ENCODE results near the gene STK24. TPM values are rescaled to one million over a fixed set of nuclear protein-coding genes. Genes with fewer than 3 reads are reported as not detected.
A peak's percentile ranks its signal among the peaks of the same experiment; 100 is the strongest.

Gene STK24
- total RNA-seq, 1 donor, result 82.2 TPM

- H3K79me2 ChIP-seq (ENCODE audit: insufficient read depth, low read length), result peaks cover 9% of the 10 kb centered on the region
- no peak for TF ChIP-seq CTCF (IDR thresholded peaks at IDR 0.05; ENCODE audit: extremely low read depth, low read depth, low read length)
- DNase-seq (ENCODE audit: insufficient read length, low spot score, missing footprints), result peak; percentile 50
- no peak overlapping the region for H3K4me3 ChIP-seq (ENCODE audit: insufficient read depth, low read length)
- no peaks in the 10 kb centered on the region for H3K27me3 ChIP-seq (ENCODE audit: insufficient read depth, low read length)
- peaks cover 39% of the 10 kb centered on the region for H3K36me3 ChIP-seq (ENCODE audit: insufficient read depth, low read length)
- H3K9me3 ChIP-seq (ENCODE audit: low read depth, low read length), result no peaks in the 10 kb centered on the region
- H2AFZ ChIP-seq (ENCODE audit: low read length), result no peak overlapping the region
- peak overlapping the region; percentile 96 for H3K27ac ChIP-seq (ENCODE audit: low read depth, low read length)
- no peaks in the 10 kb centered on the region for H4K20me1 ChIP-seq (ENCODE audit: insufficient read depth, low read length)
- no peak overlapping the region for H3K4me2 ChIP-seq (ENCODE audit: insufficient read depth, low read length)
- peaks cover 51% of the 10 kb centered on the region for H3K4me1 ChIP-seq (ENCODE audit: insufficient read depth, low read length)
These were observed 126.9 kb downstream of the STK24 start for GRCh38 chr13:98450026-98450425.

- no peaks in the 10 kb centered on the region for H3K27me3 ChIP-seq (ENCODE audit: insufficient read depth, low read length)
- peaks cover 9% of the 10 kb centered on the region for H3K79me2 ChIP-seq (ENCODE audit: insufficient read depth, low read length)
- peaks cover 40% of the 10 kb centered on the region for H3K36me3 ChIP-seq (ENCODE audit: insufficient read depth, low read length)
- H3K27ac ChIP-seq (ENCODE audit: low read depth, low read length), result peak overlapping the region; percentile 96
- no peaks in the 10 kb centered on the region for H3K9me3 ChIP-seq (ENCODE audit: low read depth, low read length)
- no peak overlapping the region for H3K4me2 ChIP-seq (ENCODE audit: insufficient read depth, low read length)
- H3K4me1 ChIP-seq (ENCODE audit: insufficient read depth, low read length), result peaks cover 44% of the 10 kb centered on the region
- H4K20me1 ChIP-seq (ENCODE audit: insufficient read depth, low read length), result no peaks in the 10 kb centered on the region
- no peak for TF ChIP-seq CTCF (IDR thresholded peaks at IDR 0.05; ENCODE audit: extremely low read depth, low read depth, low read length)
- DNase-seq (ENCODE audit: insufficient read length, low spot score, missing footprints), result peak; percentile 22
- no peak overlapping the region for H3K4me3 ChIP-seq (ENCODE audit: insufficient read depth, low read length)
- H2AFZ ChIP-seq (ENCODE audit: low read length), result no peak overlapping the region
These were observed 127.6 kb downstream of the STK24 start for GRCh38 chr13:98449273-98449672.

- Histone ChIP-seq H4K20me1 (ENCODE audit: insufficient read depth, low read length) (no peaks in the 10 kb centered on the region), H3K4me1 (ENCODE audit: insufficient read depth, low read length) (peaks cover 37% of the 10 kb centered on the region), H3K27me3 (ENCODE audit: insufficient read depth, low read length) (no peaks in the 10 kb centered on the region), H3K4me2 (ENCODE audit: insufficient read depth, low read length) (no peak overlapping the region), H3K36me3 (ENCODE audit: insufficient read depth, low read length) (peaks cover 42% of the 10 kb centered on the region), H3K9me3 (ENCODE audit: low read depth, low read length) (no peaks in the 10 kb centered on the region), H3K27ac (ENCODE audit: low read depth, low read length) (no peak overlapping the region), H2AFZ (ENCODE audit: low read length) (no peak overlapping the region), H3K4me3 (ENCODE audit: insufficient read depth, low read length) (no peak overlapping the region), H3K79me2 (ENCODE audit: insufficient read depth, low read length) (peaks cover 9% of the 10 kb centered on the region)
- no peak for TF ChIP-seq CTCF (IDR thresholded peaks at IDR 0.05; ENCODE audit: extremely low read depth, low read depth, low read length)
- no peak for DNase-seq (ENCODE audit: insufficient read length, low spot score, missing footprints)
These were observed 128.3 kb downstream of the STK24 start for GRCh38 chr13:98448642-98448928.

GRCh38 chr13:98447881-98448641 lies 128.8 kb downstream of the STK24 start:
- DNase-seq (ENCODE audit: insufficient read length, low spot score, missing footprints), result peak; percentile 66
- Histone ChIP-seq H3K27ac (ENCODE audit: low read depth, low read length) (no peak overlapping the region), H3K4me1 (ENCODE audit: insufficient read depth, low read length) (peaks cover 36% of the 10 kb centered on the region), H3K27me3 (ENCODE audit: insufficient read depth, low read length) (no peaks in the 10 kb centered on the region), H3K9me3 (ENCODE audit: low read depth, low read length) (no peaks in the 10 kb centered on the region), H3K4me3 (ENCODE audit: insufficient read depth, low read length) (no peak overlapping the region), H3K4me2 (ENCODE audit: insufficient read depth, low read length) (no peak overlapping the region), H3K79me2 (ENCODE audit: insufficient read depth, low read length) (peaks cover 9% of the 10 kb centered on the region), H2AFZ (ENCODE audit: low read length) (no peak overlapping the region), H3K36me3 (ENCODE audit: insufficient read depth, low read length) (peaks cover 42% of the 10 kb centered on the region), H4K20me1 (ENCODE audit: insufficient read depth, low read length) (no peaks in the 10 kb centered on the region)
- TF ChIP-seq CTCF (IDR thresholded peaks at IDR 0.05; ENCODE audit: extremely low read depth, low read depth, low read length), result peak; percentile 62

Data from osteoblast (primary cell).